K562 (cell line): ENCODE measurements around the gene ENPP6. TPM values are rescaled to one million over a fixed set of nuclear protein-coding genes. Genes with fewer than 3 reads are reported as not detected.
A peak's percentile ranks its signal among the peaks of the same experiment; 100 is the strongest.

Source experiments
- LEF1 ChIP-seq: fragments of 450-650 bp; IDR thresholded peaks from 2 replicates; pipeline ENCODE4 v1.6.1; 2016; ENCODE audit warnings: mild to moderate bottlenecking
- polyA plus RNA-seq, 8 experiments: library from polyadenylated mRNA; depleted of rRNA in 4 of 8; stranded (reverse) in 5 of 8; unstranded in 3 of 8; fragments of >200 nt; fragmentation: Nextera tagmentation in 2 of 8; fragmentation: Illumina TruSeq in 1 of 8; extraction: Ambion mirVana in 2 of 8; extraction: Trizol in 1 of 8; gene quantifications; 2 replicates each; pipeline versions ENCODE4 v1.2.1 to v1.2.3, GENCODE V29; 2011 to 2014; ENCODE audit warnings: inconsistent platforms in 1 of 8, missing spikeins in 1 of 8
- total RNA-seq, 7 experiments: library from RNA; depleted of rRNA in 6 of 7; stranded (reverse); fragments of >200 nt in 6 of 7; fragmentation: Illumina TruSeq in 2 of 7; extraction: Trizol in 2 of 7; gene quantifications; 2 replicates each; pipeline versions ENCODE4 v1.2.1 to v1.2.3, GENCODE V29; 2011 to 2021; ENCODE audit warnings: low replicate concordance in 1 of 7
- TF ChIP-seq, protein P1 (sequence below): sonication (generic); formaldehyde crosslinking; IDR thresholded peaks from 2 replicates; pipeline ENCODE4 v1.8.0; 2022; ENCODE audit warnings: missing genetic modification reagents, mild to moderate bottlenecking, moderate library complexity, borderline replicate concordance
- TF ChIP-seq, protein P2 (sequence below), 2 experiments: fragments of 450-650 bp in 1 of 2; sonication (generic) in 1 of 2; formaldehyde crosslinking in 1 of 2; IDR thresholded peaks; 2 replicates each; pipeline versions ENCODE4 v1.7.1 to v1.9.0; 2016 to 2022; ENCODE audit warnings: inconsistent platforms in 1 of 2, mild to moderate bottlenecking in 1 of 2, missing genetic modification reagents in 1 of 2

ENPP6 gene
- total and polyA plus RNA-seq, 9 of the 15 experiments (the other 6 are each of a cell fraction or from before 2014, with no cell fraction given): 0.29 TPM; not detected in 8

DNA sequence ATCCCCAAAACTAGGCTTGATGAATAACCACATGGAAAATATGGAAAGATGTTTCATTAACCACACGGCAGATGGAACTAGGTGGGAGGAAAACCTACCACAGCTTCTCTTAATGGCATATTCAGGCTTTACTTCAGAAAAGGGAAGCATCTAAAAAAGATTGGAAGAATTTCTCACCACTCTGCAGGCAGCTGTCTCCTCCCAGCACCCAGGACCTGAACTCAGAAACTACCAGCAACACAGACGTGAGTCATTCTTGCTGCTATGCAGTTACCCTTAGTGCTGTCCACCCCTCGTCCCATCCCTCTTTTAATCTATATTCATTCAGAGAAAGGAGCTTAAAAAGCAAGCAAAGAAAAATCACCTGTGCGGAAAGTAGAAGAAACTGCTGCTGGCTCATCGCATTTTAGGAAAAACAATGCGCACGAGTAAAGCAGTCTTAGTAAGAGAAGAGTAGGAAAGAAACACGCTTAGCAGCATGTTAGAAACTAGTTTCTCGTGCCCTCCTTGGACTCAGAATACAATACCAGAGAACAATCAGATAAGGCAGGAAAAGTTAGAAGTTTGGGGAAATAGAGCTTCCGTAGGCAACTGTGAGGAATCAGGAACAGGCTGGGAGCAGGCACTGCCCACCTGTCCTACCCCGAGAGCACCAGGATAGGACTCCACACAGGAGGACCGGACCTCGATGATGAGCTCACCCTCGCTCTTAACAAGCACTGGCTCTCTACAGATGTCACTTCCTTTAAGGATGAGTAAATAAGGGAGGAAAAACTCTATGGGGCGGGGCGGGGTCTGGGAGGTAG, 48.1 kb upstream of the ENPP6 start (continued):
- TF ChIP-seq, protein P1, sequence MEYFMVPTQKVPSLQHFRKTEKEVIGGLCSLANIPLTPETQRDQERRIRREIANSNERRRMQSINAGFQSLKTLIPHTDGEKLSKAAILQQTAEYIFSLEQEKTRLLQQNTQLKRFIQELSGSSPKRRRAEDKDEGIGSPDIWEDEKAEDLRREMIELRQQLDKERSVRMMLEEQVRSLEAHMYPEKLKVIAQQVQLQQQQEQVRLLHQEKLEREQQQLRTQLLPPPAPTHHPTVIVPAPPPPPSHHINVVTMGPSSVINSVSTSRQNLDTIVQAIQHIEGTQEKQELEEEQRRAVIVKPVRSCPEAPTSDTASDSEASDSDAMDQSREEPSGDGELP (CRISPR knock-in tag): no peak
- TF ChIP-seq LEF1: peak; percentile 20; the same call in 1 of the 2 replicates
- TF ChIP-seq, protein P2, sequence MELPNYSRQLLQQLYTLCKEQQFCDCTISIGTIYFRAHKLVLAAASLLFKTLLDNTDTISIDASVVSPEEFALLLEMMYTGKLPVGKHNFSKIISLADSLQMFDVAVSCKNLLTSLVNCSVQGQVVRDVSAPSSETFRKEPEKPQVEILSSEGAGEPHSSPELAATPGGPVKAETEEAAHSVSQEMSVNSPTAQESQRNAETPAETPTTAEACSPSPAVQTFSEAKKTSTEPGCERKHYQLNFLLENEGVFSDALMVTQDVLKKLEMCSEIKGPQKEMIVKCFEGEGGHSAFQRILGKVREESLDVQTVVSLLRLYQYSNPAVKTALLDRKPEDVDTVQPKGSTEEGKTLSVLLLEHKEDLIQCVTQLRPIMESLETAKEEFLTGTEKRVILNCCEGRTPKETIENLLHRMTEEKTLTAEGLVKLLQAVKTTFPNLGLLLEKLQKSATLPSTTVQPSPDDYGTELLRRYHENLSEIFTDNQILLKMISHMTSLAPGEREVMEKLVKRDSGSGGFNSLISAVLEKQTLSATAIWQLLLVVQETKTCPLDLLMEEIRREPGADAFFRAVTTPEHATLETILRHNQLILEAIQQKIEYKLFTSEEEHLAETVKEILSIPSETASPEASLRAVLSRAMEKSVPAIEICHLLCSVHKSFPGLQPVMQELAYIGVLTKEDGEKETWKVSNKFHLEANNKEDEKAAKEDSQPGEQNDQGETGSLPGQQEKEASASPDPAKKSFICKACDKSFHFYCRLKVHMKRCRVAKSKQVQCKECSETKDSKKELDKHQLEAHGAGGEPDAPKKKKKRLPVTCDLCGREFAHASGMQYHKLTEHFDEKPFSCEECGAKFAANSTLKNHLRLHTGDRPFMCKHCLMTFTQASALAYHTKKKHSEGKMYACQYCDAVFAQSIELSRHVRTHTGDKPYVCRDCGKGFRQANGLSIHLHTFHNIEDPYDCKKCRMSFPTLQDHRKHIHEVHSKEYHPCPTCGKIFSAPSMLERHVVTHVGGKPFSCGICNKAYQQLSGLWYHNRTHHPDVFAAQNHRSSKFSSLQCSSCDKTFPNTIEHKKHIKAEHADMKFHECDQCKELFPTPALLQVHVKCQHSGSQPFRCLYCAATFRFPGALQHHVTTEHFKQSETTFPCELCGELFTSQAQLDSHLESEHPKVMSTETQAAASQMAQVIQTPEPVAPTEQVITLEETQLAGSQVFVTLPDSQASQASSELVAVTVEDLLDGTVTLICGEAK (IDR thresholded peaks at IDR 0.05): 0 out of 2 replicates have a peak, but pooled peaks have one; percentile 25
- TF ChIP-seq, protein P2 (CRISPR knock-in tag; IDR thresholded peaks at IDR 0.05): no peak
